Measurements from ENCODE around the gene STAT6.

Gene STAT6

GRCh38 chr12:57047981-57048380, 63.2 kb downstream of the STAT6 start:
- no peak overlapping the region for H3K4ac ChIP-seq (ENCODE audit: low read depth in 1 of 2, low read length in 2 of 2)
- no peak overlapping the region for H2BK12ac ChIP-seq (ENCODE audit: low read length in 2 of 2)
- H3K27me3 ChIP-seq (ENCODE audit: control insufficient read depth in 1 of 2, insufficient read depth in 1 of 2, low read length in 2 of 2), result peaks cover 38 to 85% of the 10 kb centered on the region in 2 experiments
- no peak overlapping the region for H2AFZ ChIP-seq (ENCODE audit: low read depth, low read length)
- no peaks in the 10 kb centered on the region for H3K36me3 ChIP-seq (ENCODE audit: control insufficient read depth in 1 of 2, insufficient read depth in 2 of 2, low read depth in 1 of 2, low read length in 2 of 2)
- H4K91ac ChIP-seq (ENCODE audit: low read length), result no peak overlapping the region
- H3K79me1 ChIP-seq (replicated peaks; ENCODE audit: low read length, poor library complexity, severe bottlenecking), result no peaks in the 10 kb centered on the region
- no peak overlapping the region for H4K8ac ChIP-seq (ENCODE audit: low read length)
- H3K18ac ChIP-seq (ENCODE audit: low read depth in 1 of 2, low read length in 2 of 2), result no peak overlapping the region
- no peak overlapping the region for H3K4me3 ChIP-seq (ENCODE audit: insufficient read depth in 1 of 2, low read depth in 1 of 2, low read length in 2 of 2)
- no peak overlapping the region for H3K27ac ChIP-seq (ENCODE audit: low read length, poor library complexity, severe bottlenecking)
- H3K9me3 ChIP-seq (ENCODE audit: control insufficient read depth, low read length), result no peaks in the 10 kb centered on the region
- no peak overlapping the region for H3K14ac ChIP-seq (ENCODE audit: low read length in 2 of 2)
- H2BK15ac ChIP-seq (ENCODE audit: low read depth, poor library complexity, severe bottlenecking), result no peak overlapping the region
- no peak overlapping the region for H2AK5ac ChIP-seq (ENCODE audit: low read length, severe bottlenecking)
- no peak overlapping the region for H3K4me2 ChIP-seq (ENCODE audit: low read length, poor library complexity, severe bottlenecking)
- WGBS, result 8% methylated on average over 1 of the region's 1 CpG
- no peak for DNase-seq
- H3K23ac ChIP-seq (ENCODE audit: low read length in 2 of 2), result no peak overlapping the region
- H2BK120ac ChIP-seq (ENCODE audit: low read depth, low read length), result no peak overlapping the region
- no peak overlapping the region for H3K9ac ChIP-seq (ENCODE audit: low read length)
- peaks cover 6% of the 10 kb centered on the region for H3K4me1 ChIP-seq (ENCODE audit: control insufficient read depth, insufficient read depth, low read depth, low read length)
- H2BK5ac ChIP-seq (ENCODE audit: low read depth, low read length, poor library complexity, severe bottlenecking), result no peak overlapping the region

DNA sequence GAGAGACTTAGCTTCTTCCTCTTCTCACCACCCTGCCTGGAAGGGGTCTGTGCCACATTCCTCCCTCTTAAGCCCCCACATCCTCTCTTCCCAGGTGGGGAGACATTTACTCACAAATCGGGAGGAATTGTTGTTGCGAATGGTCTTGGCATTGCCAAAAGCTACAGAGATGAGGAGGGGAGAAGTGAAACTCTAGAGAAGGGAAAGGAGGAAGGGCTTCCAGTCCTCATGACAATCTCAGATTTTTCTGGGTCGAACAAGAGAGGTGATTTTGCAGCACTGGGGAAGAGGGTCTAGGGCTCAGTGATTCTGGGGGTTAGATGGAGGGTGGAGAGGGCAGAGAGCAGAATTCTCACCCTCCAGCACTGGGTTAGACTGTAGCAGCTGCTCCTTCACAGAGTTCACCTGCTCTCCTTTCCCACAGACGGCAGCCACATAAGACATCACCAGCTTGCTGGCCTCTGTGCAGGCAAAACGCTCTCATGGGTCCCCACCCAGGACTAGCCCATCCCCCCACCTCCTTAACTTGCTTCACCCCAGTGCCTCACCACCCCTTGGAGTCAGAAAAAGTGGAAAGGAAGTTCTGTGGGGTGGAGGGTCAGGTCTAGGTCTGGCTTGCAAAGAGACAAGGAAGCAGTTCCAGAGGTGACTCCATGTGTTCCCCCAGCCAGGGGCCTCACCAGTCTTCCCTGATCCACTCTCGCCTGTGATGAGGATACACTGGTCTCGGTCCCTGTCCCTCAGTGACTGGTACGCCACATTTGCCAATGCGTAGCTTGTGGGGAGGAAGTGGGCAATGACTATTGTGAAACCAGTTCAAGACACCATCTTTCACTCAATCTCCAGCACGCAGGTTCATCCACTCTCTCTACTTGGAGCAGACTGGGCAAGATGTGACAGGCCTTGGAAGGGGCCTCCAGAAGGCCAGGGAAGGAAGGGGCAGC, 63.9 kb downstream of the STAT6 start:
- Histone ChIP-seq H3K4me2 (ENCODE audit: low read length, poor library complexity, severe bottlenecking) (no peak overlapping the region), H3K18ac (ENCODE audit: low read depth in 1 of 2, low read length in 2 of 2) (no peak overlapping the region), H4K91ac (ENCODE audit: low read length) (no peak overlapping the region), H2AK5ac (ENCODE audit: low read length, severe bottlenecking) (no peak overlapping the region), H2BK120ac (ENCODE audit: low read depth, low read length) (no peak overlapping the region), H3K4ac (ENCODE audit: low read depth in 1 of 2, low read length in 2 of 2) (no peak overlapping the region), H3K27ac (ENCODE audit: low read length, poor library complexity, severe bottlenecking) (no peak overlapping the region), H3K27me3 (ENCODE audit: control insufficient read depth in 1 of 2, insufficient read depth in 1 of 2, low read length in 2 of 2) (peaks cover 43 to 93% of the 10 kb centered on the region in 2 experiments), H3K36me3 (ENCODE audit: control insufficient read depth in 1 of 2, insufficient read depth in 2 of 2, low read depth in 1 of 2, low read length in 2 of 2) (no peaks in the 10 kb centered on the region), H2AFZ (ENCODE audit: low read depth, low read length) (no peak overlapping the region), H3K9ac (ENCODE audit: low read length) (no peak overlapping the region), H2BK5ac (ENCODE audit: low read depth, low read length, poor library complexity, severe bottlenecking) (no peak overlapping the region), H3K4me3 (ENCODE audit: insufficient read depth in 1 of 2, low read depth in 1 of 2, low read length in 2 of 2) (no peak overlapping the region), H2BK12ac (ENCODE audit: low read length in 2 of 2) (no peak overlapping the region), H4K8ac (ENCODE audit: low read length) (no peak overlapping the region), H3K9me3 (ENCODE audit: control insufficient read depth, low read length) (no peaks in the 10 kb centered on the region), H3K14ac (ENCODE audit: low read length in 2 of 2) (no peak overlapping the region), H2BK15ac (ENCODE audit: low read depth, poor library complexity, severe bottlenecking) (no peak overlapping the region), H3K4me1 (ENCODE audit: control insufficient read depth, insufficient read depth, low read depth, low read length) (peaks cover 6% of the 10 kb centered on the region), H3K23ac (ENCODE audit: low read length in 2 of 2) (no peak overlapping the region), H3K79me1 (replicated peaks; ENCODE audit: low read length, poor library complexity, severe bottlenecking) (no peaks in the 10 kb centered on the region)
- 79% methylated on average over 9 of the region's 10 CpGs for WGBS
- DNase-seq, result no peak

DNA sequence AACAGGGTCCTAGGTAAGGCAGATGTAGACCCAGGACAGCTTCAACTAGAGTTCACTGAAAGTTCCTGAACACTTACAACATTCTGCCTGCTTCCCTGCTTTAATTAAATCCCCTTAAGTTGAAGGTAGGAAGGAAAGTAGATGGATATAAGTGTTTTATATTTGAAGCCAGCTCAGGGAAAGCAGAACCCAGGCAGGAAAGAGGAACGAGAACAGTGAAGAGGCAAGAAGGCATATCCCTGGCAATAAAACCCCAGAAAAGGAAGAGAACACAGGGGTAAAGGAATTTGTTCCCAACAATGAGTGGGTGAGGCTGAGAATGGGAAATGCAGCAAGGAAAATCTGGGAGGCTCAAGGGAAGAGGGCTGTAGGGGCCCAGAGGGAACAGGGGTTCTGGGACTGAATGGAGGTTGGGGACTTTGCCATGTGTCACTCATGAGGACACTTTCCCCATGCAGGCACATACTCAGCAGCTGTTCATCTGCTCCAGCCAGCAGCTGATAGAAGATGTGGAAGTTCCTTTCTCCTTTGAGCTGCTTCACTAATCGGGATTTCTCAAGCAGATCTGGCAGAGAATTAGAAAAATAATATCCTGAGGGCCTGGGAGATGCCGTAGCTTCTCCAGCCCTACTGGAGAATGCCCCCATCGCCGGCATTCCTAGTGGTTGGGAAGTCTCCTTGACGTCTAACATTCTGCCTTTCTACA, 64.9 kb downstream of the STAT6 start:
- H3K4me1 ChIP-seq (ENCODE audit: control insufficient read depth, insufficient read depth, low read depth, low read length), result peaks cover 6% of the 10 kb centered on the region
- H2BK12ac ChIP-seq (ENCODE audit: low read length in 2 of 2), result no peak overlapping the region
- H3K14ac ChIP-seq (ENCODE audit: low read length in 2 of 2), result no peak overlapping the region
- peaks cover 46 to 100% of the 10 kb centered on the region in 2 experiments for H3K27me3 ChIP-seq (ENCODE audit: control insufficient read depth in 1 of 2, insufficient read depth in 1 of 2, low read length in 2 of 2)
- no peak overlapping the region for H2AFZ ChIP-seq (ENCODE audit: low read depth, low read length)
- H3K18ac ChIP-seq (ENCODE audit: low read depth in 1 of 2, low read length in 2 of 2), result no peak overlapping the region
- no peak overlapping the region for H3K9ac ChIP-seq (ENCODE audit: low read length)
- no peak overlapping the region for H3K27ac ChIP-seq (ENCODE audit: low read length, poor library complexity, severe bottlenecking)
- H4K8ac ChIP-seq (ENCODE audit: low read length), result no peak overlapping the region
- no peak overlapping the region for H3K4me3 ChIP-seq (ENCODE audit: insufficient read depth in 1 of 2, low read depth in 1 of 2, low read length in 2 of 2)
- no peak overlapping the region for H3K4me2 ChIP-seq (ENCODE audit: low read length, poor library complexity, severe bottlenecking)
- H3K9me3 ChIP-seq (ENCODE audit: control insufficient read depth, low read length), result no peaks in the 10 kb centered on the region
- no peak overlapping the region for H2BK120ac ChIP-seq (ENCODE audit: low read depth, low read length)
- H4K91ac ChIP-seq (ENCODE audit: low read length), result no peak overlapping the region
- H3K4ac ChIP-seq (ENCODE audit: low read depth in 1 of 2, low read length in 2 of 2), result no peak overlapping the region
- no peak for DNase-seq
- H3K23ac ChIP-seq (ENCODE audit: low read length in 2 of 2), result no peak overlapping the region
- no peaks in the 10 kb centered on the region for H3K79me1 ChIP-seq (replicated peaks; ENCODE audit: low read length, poor library complexity, severe bottlenecking)
- WGBS, result 86% methylated on average over 6 of the region's 6 CpGs
- H2AK5ac ChIP-seq (ENCODE audit: low read length, severe bottlenecking), result no peak overlapping the region
- no peak overlapping the region for H2BK5ac ChIP-seq (ENCODE audit: low read depth, low read length, poor library complexity, severe bottlenecking)
- no peaks in the 10 kb centered on the region for H3K36me3 ChIP-seq (ENCODE audit: control insufficient read depth in 1 of 2, insufficient read depth in 2 of 2, low read depth in 1 of 2, low read length in 2 of 2)
- H2BK15ac ChIP-seq (ENCODE audit: low read depth, poor library complexity, severe bottlenecking), result no peak overlapping the region

Measured in mesenchymal stem cell (in vitro differentiated cells and primary cell).